ENCODE results near the gene PAM16.

PAM16 gene

GRCh38 chr16:4365014-4365406, 13.9 kb upstream of the PAM16 start:
- H3K9ac ChIP-seq (ENCODE audit: low read depth, low read length), result no peak overlapping the region
- no peak overlapping the region for H3K4me2 ChIP-seq (ENCODE audit: low read length)
- peaks cover 3% of the 10 kb centered on the region for H3K36me3 ChIP-seq (ENCODE audit: insufficient read depth, low read length)
- peaks cover 12% of the 10 kb centered on the region for H3K4me1 ChIP-seq (ENCODE audit: control insufficient read depth, insufficient read depth, low read length)
- no peak overlapping the region for H3K4me3 ChIP-seq (ENCODE audit: low read length)
- H3K27me3 ChIP-seq (ENCODE audit: control insufficient read depth, insufficient read depth, low read length), result no peaks in the 10 kb centered on the region
- no peaks in the 10 kb centered on the region for H3K9me3 ChIP-seq (replicated peaks; ENCODE audit: low read length)

GRCh38 chr16:4364196-4365013, 13.3 kb upstream of the PAM16 start:
- Histone ChIP-seq H3K4me2 (ENCODE audit: low read length) (no peak overlapping the region), H3K36me3 (ENCODE audit: insufficient read depth, low read length) (peaks cover 3% of the 10 kb centered on the region), H3K27me3 (ENCODE audit: control insufficient read depth, insufficient read depth, low read length) (no peaks in the 10 kb centered on the region), H3K9ac (ENCODE audit: low read depth, low read length) (no peak overlapping the region), H3K4me3 (ENCODE audit: low read length) (no peak overlapping the region), H3K4me1 (ENCODE audit: control insufficient read depth, insufficient read depth, low read length) (peaks cover 9% of the 10 kb centered on the region), H3K9me3 (replicated peaks; ENCODE audit: low read length) (no peaks in the 10 kb centered on the region)

- H3K4me2 ChIP-seq (ENCODE audit: low read length), result no peak overlapping the region
- H3K9me3 ChIP-seq (replicated peaks; ENCODE audit: low read length), result no peaks in the 10 kb centered on the region
- H3K4me1 ChIP-seq (ENCODE audit: control insufficient read depth, insufficient read depth, low read length), result no peaks in the 10 kb centered on the region
- no peak overlapping the region for H3K9ac ChIP-seq (ENCODE audit: low read depth, low read length)
- H3K36me3 ChIP-seq (ENCODE audit: insufficient read depth, low read length), result peaks cover 8% of the 10 kb centered on the region
- no peak overlapping the region for H3K4me3 ChIP-seq (ENCODE audit: low read length)
- no peaks in the 10 kb centered on the region for H3K27me3 ChIP-seq (ENCODE audit: control insufficient read depth, insufficient read depth, low read length)
Measured at GRCh38 chr16:4362476-4363135, 11.5 kb upstream of the PAM16 start.

- Histone ChIP-seq H3K4me2 (ENCODE audit: low read length) (no peak overlapping the region), H3K36me3 (ENCODE audit: insufficient read depth, low read length) (peaks cover 8% of the 10 kb centered on the region), H3K9ac (ENCODE audit: low read depth, low read length) (no peak overlapping the region), H3K27me3 (ENCODE audit: control insufficient read depth, insufficient read depth, low read length) (no peaks in the 10 kb centered on the region), H3K4me1 (ENCODE audit: control insufficient read depth, insufficient read depth, low read length) (no peaks in the 10 kb centered on the region), H3K9me3 (replicated peaks; ENCODE audit: low read length) (no peaks in the 10 kb centered on the region), H3K4me3 (ENCODE audit: low read length) (no peak overlapping the region)
Measured at GRCh38 chr16:4361944-4362311, 10.8 kb upstream of the PAM16 start.

GRCh38 chr16:4361033-4361943, 10.2 kb upstream of the PAM16 start:
- H3K36me3 ChIP-seq (ENCODE audit: insufficient read depth, low read length), result peaks cover 8% of the 10 kb centered on the region
- H3K9me3 ChIP-seq (replicated peaks; ENCODE audit: low read length), result no peaks in the 10 kb centered on the region
- no peak overlapping the region for H3K4me3 ChIP-seq (ENCODE audit: low read length)
- no peaks in the 10 kb centered on the region for H3K27me3 ChIP-seq (ENCODE audit: control insufficient read depth, insufficient read depth, low read length)
- H3K4me1 ChIP-seq (ENCODE audit: control insufficient read depth, insufficient read depth, low read length), result no peaks in the 10 kb centered on the region
- H3K4me2 ChIP-seq (ENCODE audit: low read length), result no peak overlapping the region
- no peak overlapping the region for H3K9ac ChIP-seq (ENCODE audit: low read depth, low read length)

GRCh38 chr16:4360538-4361021, 9.5 kb upstream of the PAM16 start:
- Histone ChIP-seq H3K27me3 (ENCODE audit: control insufficient read depth, insufficient read depth, low read length) (no peaks in the 10 kb centered on the region), H3K4me2 (ENCODE audit: low read length) (no peak overlapping the region), H3K36me3 (ENCODE audit: insufficient read depth, low read length) (peaks cover 8% of the 10 kb centered on the region), H3K9ac (ENCODE audit: low read depth, low read length) (no peak overlapping the region), H3K4me1 (ENCODE audit: control insufficient read depth, insufficient read depth, low read length) (no peaks in the 10 kb centered on the region), H3K4me3 (ENCODE audit: low read length) (no peak overlapping the region), H3K9me3 (replicated peaks; ENCODE audit: low read length) (no peaks in the 10 kb centered on the region)

- Histone ChIP-seq H3K4me2 (ENCODE audit: low read length) (no peak overlapping the region), H3K36me3 (ENCODE audit: insufficient read depth, low read length) (peaks cover 8% of the 10 kb centered on the region), H3K4me1 (ENCODE audit: control insufficient read depth, insufficient read depth, low read length) (no peaks in the 10 kb centered on the region), H3K9me3 (replicated peaks; ENCODE audit: low read length) (no peaks in the 10 kb centered on the region), H3K9ac (ENCODE audit: low read depth, low read length) (no peak overlapping the region), H3K4me3 (ENCODE audit: low read length) (no peak overlapping the region), H3K27me3 (ENCODE audit: control insufficient read depth, insufficient read depth, low read length) (no peaks in the 10 kb centered on the region)
Measured at GRCh38 chr16:4359914-4360313, 8.8 kb upstream of the PAM16 start.

GRCh38 chr16:4358831-4359561, 7.9 kb upstream of the PAM16 start:
- peaks cover 5% of the 10 kb centered on the region for H3K36me3 ChIP-seq (ENCODE audit: insufficient read depth, low read length)
- no peak overlapping the region for H3K9ac ChIP-seq (ENCODE audit: low read depth, low read length)
- no peaks in the 10 kb centered on the region for H3K4me1 ChIP-seq (ENCODE audit: control insufficient read depth, insufficient read depth, low read length)
- no peaks in the 10 kb centered on the region for H3K9me3 ChIP-seq (replicated peaks; ENCODE audit: low read length)
- no peak overlapping the region for H3K4me3 ChIP-seq (ENCODE audit: low read length)
- H3K27me3 ChIP-seq (ENCODE audit: control insufficient read depth, insufficient read depth, low read length), result no peaks in the 10 kb centered on the region
- no peak overlapping the region for H3K4me2 ChIP-seq (ENCODE audit: low read length)

- no peak overlapping the region for H3K4me2 ChIP-seq (ENCODE audit: low read length)
- H3K9me3 ChIP-seq (replicated peaks; ENCODE audit: low read length), result no peaks in the 10 kb centered on the region
- peaks cover 5% of the 10 kb centered on the region for H3K36me3 ChIP-seq (ENCODE audit: insufficient read depth, low read length)
- no peak overlapping the region for H3K4me3 ChIP-seq (ENCODE audit: low read length)
- H3K4me1 ChIP-seq (ENCODE audit: control insufficient read depth, insufficient read depth, low read length), result no peaks in the 10 kb centered on the region
- no peak overlapping the region for H3K9ac ChIP-seq (ENCODE audit: low read depth, low read length)
- H3K27me3 ChIP-seq (ENCODE audit: control insufficient read depth, insufficient read depth, low read length), result no peaks in the 10 kb centered on the region
Measured at GRCh38 chr16:4358236-4358635, 7.1 kb upstream of the PAM16 start.

GRCh38 chr16:4356820-4357219, 5.7 kb upstream of the PAM16 start:
- Histone ChIP-seq H3K9ac (ENCODE audit: low read depth, low read length) (no peak overlapping the region), H3K27me3 (ENCODE audit: control insufficient read depth, insufficient read depth, low read length) (no peaks in the 10 kb centered on the region), H3K4me1 (ENCODE audit: control insufficient read depth, insufficient read depth, low read length) (peaks cover 8% of the 10 kb centered on the region), H3K9me3 (replicated peaks; ENCODE audit: low read length) (no peaks in the 10 kb centered on the region), H3K4me3 (ENCODE audit: low read length) (no peak overlapping the region), H3K36me3 (ENCODE audit: insufficient read depth, low read length) (peaks cover 5% of the 10 kb centered on the region), H3K4me2 (ENCODE audit: low read length) (no peak overlapping the region)

All from skeletal muscle satellite cell (primary cell).